Activated CD4-positive, alpha-beta T cell treated with anti-CD3 and anti-CD28 coated beads for 1 hour (primary cell): ENCODE results near the gene OR6Y1.

ENCODE experiments used
- DNase-seq: peaks from one replicate; pipeline ENCODE4 v3.0.0-alpha.2; 2020

OR6Y1 gene

DNA sequence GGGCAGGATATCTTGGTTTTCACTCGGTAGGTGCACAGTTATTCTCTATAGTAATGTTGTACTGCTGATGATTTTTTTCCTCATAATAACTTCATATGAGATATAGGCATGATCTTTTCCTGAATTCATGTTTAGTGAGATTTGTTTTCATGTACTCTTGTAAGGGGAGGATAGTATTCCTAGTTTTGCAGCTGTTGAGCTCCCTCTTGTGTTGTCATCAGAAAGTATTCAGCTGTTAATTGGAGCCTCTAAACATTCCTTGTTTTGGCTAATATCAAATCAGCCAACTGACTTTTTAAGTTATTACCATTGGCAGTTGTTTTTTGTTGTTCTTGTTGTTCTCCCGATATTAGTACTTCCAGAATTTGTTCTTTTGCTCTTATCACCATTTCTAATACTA, 57.8 kb downstream of the OR6Y1 start:
- DNase-seq: no peak

DNA sequence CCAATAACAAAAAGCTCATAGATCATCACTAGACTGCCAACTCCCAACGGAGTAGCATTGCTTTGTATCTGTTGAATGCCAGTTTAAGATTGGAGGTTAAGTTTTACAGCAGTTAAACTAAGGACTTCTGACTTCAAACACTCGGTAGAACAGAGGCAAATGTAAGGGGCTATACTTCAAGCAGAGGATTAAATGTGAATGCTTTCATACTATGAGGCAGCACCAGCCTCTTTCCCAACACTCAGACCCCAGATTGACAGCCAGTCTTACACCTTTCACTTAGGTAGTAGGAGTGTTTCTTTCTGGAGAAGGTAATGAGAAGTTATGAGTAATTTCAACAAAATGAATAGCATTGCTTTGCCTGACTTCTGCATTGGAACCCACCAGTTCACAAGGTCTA, 59.4 kb downstream of the OR6Y1 start:
- no peak for DNase-seq
